GM12865 (cell line): ENCODE data around the gene MAP1A.

Experiments used
- DNase-seq: peaks from one replicate; pipeline ENCODE4 v3.0.0; 2010; ENCODE audit warnings: low read depth
- H3K4me3 ChIP-seq: 2 replicates; pipeline ENCODE4 v1.5.1; 2011; ENCODE audit warnings: mild to moderate bottlenecking, low read depth, low read length, control low read depth
- TF ChIP-seq, protein P1 (sequence below): IDR thresholded peaks from 2 replicates; pipeline ENCODE4 v1.5.1; 2011; ENCODE audit warnings: low read length, control low read depth, low read depth, inconsistent platforms; ENCODE audit not compliant: insufficient read depth; ENCODE audit errors: missing control alignments

MAP1A gene

DNA sequence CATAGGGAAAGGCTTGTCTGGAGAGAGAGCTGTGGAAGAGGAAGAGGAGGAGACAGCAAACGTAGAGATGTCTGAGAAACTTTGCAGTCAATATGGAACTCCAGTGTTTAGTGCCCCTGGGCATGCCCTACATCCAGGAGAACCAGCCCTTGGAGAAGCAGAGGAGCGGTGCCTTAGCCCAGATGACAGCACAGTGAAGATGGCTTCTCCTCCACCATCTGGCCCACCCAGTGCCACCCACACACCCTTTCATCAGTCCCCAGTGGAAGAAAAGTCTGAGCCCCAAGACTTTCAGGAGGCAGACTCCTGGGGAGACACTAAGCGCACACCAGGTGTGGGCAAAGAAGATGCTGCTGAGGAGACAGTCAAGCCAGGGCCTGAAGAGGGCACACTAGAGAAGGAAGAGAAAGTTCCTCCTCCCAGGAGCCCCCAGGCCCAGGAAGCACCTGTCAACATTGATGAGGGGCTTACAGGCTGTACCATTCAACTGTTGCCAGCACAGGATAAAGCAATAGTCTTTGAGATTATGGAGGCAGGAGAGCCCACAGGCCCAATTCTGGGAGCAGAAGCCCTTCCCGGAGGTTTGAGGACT is 6.9 kb downstream of the MAP1A start:
- TF ChIP-seq, protein P1, sequence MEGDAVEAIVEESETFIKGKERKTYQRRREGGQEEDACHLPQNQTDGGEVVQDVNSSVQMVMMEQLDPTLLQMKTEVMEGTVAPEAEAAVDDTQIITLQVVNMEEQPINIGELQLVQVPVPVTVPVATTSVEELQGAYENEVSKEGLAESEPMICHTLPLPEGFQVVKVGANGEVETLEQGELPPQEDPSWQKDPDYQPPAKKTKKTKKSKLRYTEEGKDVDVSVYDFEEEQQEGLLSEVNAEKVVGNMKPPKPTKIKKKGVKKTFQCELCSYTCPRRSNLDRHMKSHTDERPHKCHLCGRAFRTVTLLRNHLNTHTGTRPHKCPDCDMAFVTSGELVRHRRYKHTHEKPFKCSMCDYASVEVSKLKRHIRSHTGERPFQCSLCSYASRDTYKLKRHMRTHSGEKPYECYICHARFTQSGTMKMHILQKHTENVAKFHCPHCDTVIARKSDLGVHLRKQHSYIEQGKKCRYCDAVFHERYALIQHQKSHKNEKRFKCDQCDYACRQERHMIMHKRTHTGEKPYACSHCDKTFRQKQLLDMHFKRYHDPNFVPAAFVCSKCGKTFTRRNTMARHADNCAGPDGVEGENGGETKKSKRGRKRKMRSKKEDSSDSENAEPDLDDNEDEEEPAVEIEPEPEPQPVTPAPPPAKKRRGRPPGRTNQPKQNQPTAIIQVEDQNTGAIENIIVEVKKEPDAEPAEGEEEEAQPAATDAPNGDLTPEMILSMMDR = no peak
- DNase-seq = no peak

DNA sequence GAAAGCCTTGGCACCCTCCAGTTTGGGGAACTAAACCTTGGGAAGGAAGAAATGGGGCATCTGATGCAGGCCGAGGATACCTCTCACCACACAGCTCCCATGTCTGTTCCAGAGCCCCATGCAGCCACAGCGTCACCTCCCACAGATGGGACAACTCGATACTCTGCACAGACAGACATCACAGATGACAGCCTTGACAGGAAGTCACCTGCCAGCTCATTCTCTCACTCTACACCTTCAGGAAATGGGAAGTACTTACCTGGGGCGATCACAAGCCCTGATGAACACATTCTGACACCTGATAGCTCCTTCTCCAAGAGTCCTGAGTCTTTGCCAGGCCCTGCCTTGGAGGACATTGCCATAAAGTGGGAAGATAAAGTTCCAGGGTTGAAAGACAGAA is 7.7 kb downstream of the MAP1A start:
- no peak overlapping the region for H3K4me3 ChIP-seq
- DNase-seq = no peak
- TF ChIP-seq, protein P1 = no peak

More for the DNA sequence above, 6.9 kb downstream of the MAP1A start:
- no peak overlapping the region for H3K4me3 ChIP-seq

DNA sequence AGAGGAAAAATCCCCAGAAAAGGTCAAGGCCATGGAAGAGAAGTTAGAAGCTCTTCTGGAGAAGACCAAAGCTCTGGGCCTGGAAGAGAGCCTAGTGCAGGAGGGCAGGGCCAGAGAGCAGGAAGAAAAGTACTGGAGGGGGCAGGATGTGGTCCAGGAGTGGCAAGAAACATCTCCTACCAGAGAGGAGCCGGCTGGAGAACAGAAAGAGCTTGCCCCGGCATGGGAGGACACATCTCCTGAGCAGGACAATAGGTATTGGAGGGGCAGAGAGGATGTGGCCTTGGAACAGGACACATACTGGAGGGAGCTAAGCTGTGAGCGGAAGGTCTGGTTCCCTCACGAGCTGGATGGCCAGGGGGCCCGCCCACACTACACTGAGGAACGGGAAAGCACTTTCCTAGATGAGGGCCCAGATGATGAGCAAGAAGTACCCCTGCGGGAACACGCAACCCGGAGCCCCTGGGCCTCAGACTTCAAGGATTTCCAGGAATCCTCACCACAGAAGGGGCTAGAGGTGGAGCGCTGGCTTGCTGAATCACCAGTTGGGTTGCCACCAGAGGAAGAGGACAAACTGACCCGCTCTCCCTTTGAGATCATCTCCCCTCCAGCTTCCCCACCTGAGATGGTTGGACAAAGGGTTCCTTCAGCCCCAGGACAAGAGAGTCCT is 9.0 kb downstream of the MAP1A start:
- TF ChIP-seq, protein P1 = no peak
- H3K4me3 ChIP-seq = no peak overlapping the region
- DNase-seq = no peak

- no peak overlapping the region for H3K4me3 ChIP-seq
- no peak for DNase-seq
- TF ChIP-seq, protein P1 = no peak
Measured at GRCh38 chr15:43527016-43527801, 9.8 kb downstream of the MAP1A start.

DNA sequence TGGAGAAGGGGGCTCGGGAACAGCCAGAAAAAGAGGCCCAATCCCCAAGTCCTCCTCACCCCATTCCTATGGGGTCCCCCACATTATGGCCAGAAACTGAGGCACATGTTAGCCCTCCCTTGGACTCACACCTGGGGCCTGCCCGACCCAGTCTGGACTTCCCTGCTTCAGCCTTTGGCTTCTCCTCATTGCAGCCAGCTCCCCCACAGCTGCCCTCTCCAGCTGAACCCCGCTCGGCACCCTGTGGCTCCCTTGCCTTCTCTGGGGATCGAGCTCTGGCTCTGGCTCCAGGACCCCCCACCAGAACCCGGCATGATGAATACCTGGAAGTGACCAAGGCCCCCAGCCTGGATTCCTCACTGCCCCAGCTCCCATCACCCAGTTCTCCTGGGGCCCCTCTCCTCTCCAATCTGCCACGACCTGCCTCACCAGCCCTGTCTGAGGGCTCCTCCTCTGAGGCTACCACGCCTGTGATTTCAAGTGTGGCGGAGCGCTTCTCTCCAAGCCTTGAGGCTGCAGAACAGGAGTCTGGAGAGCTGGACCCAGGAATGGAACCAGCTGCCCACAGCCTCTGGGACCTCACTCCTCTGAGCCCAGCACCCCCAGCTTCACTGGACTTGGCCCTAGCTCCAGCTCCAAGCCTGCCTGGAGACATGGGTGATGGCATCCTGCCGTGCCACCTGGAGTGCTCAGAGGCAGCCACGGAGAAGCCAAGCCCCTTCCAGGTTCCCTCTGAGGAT is 10.6 kb downstream of the MAP1A start:
- no peak overlapping the region for H3K4me3 ChIP-seq
- TF ChIP-seq, protein P1 = no peak
- DNase-seq = no peak

- no peak for DNase-seq
- TF ChIP-seq, protein P1 = no peak
- H3K4me3 ChIP-seq = no peak overlapping the region
Measured at GRCh38 chr15:43528542-43529007, 11.2 kb downstream of the MAP1A start.
